ENCODE results near the gene FBXO36. TPM values are rescaled to one million over a fixed set of nuclear protein-coding genes. Genes with fewer than 3 reads are reported as not detected.

FBXO36 gene
- total and polyA plus RNA-seq, 2 of the 13 experiments (the other 11 are each of a cell fraction or from before 2014, with no cell fraction given) = 2.8 TPM

GRCh38 chr2:229921892-229922448 lies 333 bp upstream of the FBXO36 start, which contains the start of gene TRIP12 (continued):
- peak; percentile 88 for TF ChIP-seq SKI (IDR thresholded peaks at IDR 0.05; ENCODE audit: partially characterized antibody)
- TF ChIP-seq RERE (CRISPR knock-in tag; IDR thresholded peaks at IDR 0.05; ENCODE audit: low read depth) = peak; percentile 53; the same call in 1 of the 2 replicates
- TF ChIP-seq PHF21A (CRISPR knock-in tag; IDR thresholded peaks at IDR 0.05) = peak; percentile 92
- 0 out of 2 replicates have a peak, but pooled peaks have one; percentile 8 for TF ChIP-seq XBP1 (CRISPR knock-in tag; IDR thresholded peaks at IDR 0.05)
- TF ChIP-seq IKZF5 (CRISPR knock-in tag; IDR thresholded peaks at IDR 0.05) = peak; percentile 55
- TF ChIP-seq BRD4 (CRISPR knock-in tag; IDR thresholded peaks at IDR 0.05) = peak; percentile 85; the same call in 1 of the 2 replicates
- peak; percentile 43 for TF ChIP-seq PTBP1 (IDR thresholded peaks at IDR 0.05; ENCODE audit: low read depth, low read length, poor library complexity, severe bottlenecking)
- peak; percentile 60 for TF ChIP-seq ZNF24 (IDR thresholded peaks at IDR 0.05)
- peak; percentile 44 for TF ChIP-seq KDM4B (CRISPR knock-in tag; IDR thresholded peaks at IDR 0.05)
- TF ChIP-seq ZKSCAN8 (CRISPR knock-in tag; IDR thresholded peaks at IDR 0.05; ENCODE audit: borderline replicate concordance) = peak; percentile 52; the same call in 1 of the 2 replicates
- TF ChIP-seq ZNF205 (CRISPR knock-in tag; IDR thresholded peaks at IDR 0.05) = peak; percentile 61; the same call in 1 of the 2 replicates
- TF ChIP-seq FOXO4 (CRISPR knock-in tag; conservative IDR thresholded peaks at IDR 0.05) = peak; percentile 10; the same call in 1 of the 2 replicates
- TF ChIP-seq HCFC1 (IDR thresholded peaks at IDR 0.05; ENCODE audit: low read depth, low read length) = no peak
- TF ChIP-seq GATAD2A (CRISPR knock-in tag; IDR thresholded peaks at IDR 0.05) = peak; percentile 73
- TF ChIP-seq ZNF687 (CRISPR knock-in tag; IDR thresholded peaks at IDR 0.05) = peak; percentile 44
- peak; percentile 50 for TF ChIP-seq ZFP91 (CRISPR knock-in tag; IDR thresholded peaks at IDR 0.05; ENCODE audit: borderline replicate concordance)

All from HepG2 (cell line).